GM19455 (cell line): ENCODE results near the gene ATP6V0C.
"Not testable (repeated sequence)": the region's sequence is repeated elsewhere in the genome, so short reads cannot be mapped to it uniquely, and the experiment has no call there.

Source experiments
- ATAC-seq: cut with Tn5 transposase; IDR thresholded peaks from one replicate; pipeline ENCODE4 v1.9.1; 2021; ENCODE audit not compliant: unreplicated experiment

Gene ATP6V0C

DNA sequence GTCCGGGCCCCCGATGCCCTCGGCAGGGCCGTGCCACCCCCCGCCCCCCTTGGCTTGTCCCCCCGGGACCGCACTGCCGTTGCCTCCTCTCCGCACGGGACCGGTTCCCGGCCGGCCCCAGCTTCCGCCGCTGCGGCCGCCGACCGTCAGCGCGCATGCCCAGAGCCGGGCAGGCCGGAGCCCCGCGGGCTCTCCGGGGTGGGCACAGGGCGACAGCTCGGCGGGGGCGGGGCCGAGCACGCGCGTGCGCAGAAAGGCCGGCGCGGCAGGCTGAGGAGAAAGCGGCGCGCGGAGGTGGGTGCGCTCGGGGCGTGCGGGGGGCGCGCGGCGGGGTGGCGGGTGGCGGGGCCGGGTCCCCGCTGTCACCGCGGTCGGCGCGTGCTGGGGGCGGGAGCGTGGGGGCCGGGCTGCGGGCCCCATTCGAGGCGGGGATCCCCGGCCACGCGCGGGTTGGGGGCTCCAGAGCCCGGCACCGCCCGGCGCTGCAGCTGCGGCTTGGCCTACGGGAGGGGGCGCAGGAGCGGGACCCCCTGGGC, 38.8 kb upstream of the ATP6V0C start, which contains the start of gene TBC1D24:
Gene TBC1D24 (plus strand): TSS at position 251 of the 536 bp plus-strand sequence. CDS start 21,022 bp downstream, outside the sequence.
- peak; percentile 62 for ATAC-seq

DNA sequence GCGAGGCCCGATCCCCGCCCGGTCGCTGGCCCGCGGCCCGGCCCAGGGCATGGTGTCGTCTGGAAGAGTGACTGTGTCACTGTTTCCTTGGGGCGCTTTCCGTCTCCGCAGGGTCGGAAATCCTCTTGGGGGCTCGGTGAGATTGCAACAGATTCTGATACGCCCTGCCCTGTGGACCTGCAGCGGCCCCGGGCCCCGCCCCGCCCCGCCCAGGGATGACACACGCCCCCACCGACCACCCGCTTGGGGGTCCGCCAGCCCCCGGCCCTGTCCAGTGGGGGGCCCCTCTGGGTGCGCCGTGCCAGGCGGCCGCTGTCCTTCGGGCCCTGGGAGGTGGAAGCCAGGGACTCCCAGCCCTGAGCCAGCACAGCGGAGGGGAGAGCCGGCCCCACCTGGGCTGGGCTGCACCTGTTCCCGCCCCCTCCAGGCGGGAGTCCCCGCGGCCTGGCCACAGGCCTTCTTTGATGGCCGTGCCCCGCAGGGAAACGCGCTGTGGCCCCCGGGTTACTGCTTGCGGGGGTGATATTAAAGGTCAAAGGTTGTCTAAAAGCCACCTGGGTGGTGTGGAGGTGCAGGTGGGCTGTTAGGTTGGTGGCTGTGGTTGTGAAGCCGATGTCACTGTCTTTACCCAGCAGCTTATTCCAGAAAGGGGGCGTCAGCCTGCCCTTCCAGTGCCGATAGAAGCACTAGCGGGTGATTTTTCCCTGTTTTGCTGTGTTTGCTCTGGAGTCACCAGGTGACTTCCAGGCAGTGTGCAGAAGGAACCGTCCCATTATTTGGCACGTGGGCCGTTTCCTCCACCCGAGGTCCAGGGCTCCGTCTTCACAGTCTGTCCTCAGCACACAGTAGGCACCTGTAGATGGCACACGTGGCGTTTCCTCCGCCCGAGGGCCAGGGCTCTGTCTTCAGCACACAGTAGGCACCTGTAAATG, 38.1 kb upstream of the ATP6V0C start:
- ATAC-seq: no peak

DNA sequence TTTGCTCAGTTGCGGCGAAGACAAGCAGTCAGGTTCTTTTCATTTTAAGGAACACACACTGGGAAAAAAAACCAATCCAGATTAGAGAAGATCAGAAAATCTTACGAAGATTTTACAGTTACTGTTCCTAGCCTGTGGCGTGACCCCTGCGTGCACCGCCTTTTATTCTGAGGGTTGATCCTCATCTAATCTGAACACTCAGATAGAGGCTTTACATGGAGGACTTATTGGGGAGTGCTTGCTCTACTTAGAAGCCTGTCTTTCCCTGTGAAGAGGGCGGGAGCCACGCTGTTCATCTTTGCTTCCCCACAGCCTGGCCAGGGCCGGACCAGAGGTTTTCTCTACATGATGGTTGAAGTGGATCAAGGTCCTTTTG, 37.4 kb upstream of the ATP6V0C start:
- no peak for ATAC-seq

DNA sequence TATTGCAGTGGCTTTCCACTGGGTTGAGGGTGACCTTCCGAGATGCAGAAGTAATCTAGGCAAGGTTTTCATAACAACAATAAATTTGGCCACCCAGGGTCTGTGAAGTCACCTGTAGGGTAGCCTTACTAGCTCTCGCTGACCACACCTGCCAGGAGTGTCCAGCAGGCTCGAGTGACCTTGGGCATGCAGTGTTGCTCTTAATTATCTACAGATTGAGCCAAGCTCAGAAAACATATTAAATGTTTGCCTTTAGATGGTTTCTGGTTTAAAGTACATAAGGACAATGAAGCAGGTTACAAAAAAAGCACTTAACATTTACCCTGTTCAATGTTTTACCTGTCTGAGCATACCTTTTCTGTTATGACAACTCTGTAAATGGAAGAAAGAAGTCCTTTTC, 37.0 kb upstream of the ATP6V0C start:
- no peak for ATAC-seq

DNA sequence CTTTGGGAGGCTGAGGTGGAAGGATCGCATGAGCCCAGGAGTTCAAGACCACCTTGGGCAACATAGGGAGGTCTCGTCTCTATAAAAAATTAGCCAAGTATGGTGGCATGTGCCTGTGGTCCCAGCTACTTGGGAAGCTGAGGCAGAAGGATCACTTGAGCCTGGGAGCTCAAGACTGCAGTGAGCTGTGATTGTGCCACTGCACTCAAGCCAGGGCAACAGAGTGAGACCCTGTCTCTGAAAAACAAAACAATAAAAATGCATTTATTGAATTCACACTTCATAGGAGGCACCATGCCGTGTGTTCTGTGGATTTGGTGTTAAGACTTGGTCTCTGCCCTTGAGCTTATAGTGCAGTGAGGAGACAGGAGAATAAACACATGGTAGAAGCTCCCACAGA, 36.4 kb upstream of the ATP6V0C start:
- ATAC-seq: no peak

DNA sequence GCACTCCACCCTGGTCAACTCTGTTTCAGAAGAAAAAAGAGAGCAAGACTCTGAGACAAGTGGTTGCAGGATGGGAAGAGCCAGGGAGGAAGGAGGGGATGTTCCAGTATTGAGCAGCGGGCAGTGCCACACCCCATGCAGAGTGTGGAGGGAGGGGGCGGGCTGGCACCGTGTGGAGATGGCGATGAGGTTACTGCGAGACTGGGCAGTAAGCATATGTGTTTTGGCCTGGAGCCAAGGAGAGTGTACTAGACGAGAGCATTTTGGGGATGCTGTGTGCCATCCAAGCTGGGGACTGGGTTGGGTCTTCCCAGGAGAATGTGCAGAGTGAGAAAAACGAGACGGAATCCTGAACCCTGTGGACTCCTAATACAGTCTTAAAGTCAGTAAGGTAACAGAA, 35.5 kb upstream of the ATP6V0C start:
- ATAC-seq: no peak

DNA sequence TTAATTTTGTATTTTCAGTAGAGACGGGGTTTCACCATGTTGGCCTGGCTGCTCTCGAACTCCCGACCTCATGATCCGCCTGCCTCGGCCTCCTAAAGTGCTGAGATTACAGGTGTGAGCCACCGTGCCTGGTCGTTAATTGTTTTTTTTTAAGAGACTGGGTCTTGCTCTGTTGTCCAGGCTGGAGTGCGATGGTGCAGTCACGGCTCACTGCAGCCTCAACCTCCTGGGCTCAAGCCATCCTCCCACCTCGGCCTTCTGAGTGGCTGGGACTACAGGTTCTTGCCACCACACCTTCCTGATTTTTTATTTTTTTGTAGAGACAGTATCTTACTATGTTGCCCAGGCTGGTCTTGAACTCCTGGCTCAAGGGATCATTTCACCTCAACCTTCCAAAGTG, 33.8 kb upstream of the ATP6V0C start:
- not testable (repeated sequence) for ATAC-seq

DNA sequence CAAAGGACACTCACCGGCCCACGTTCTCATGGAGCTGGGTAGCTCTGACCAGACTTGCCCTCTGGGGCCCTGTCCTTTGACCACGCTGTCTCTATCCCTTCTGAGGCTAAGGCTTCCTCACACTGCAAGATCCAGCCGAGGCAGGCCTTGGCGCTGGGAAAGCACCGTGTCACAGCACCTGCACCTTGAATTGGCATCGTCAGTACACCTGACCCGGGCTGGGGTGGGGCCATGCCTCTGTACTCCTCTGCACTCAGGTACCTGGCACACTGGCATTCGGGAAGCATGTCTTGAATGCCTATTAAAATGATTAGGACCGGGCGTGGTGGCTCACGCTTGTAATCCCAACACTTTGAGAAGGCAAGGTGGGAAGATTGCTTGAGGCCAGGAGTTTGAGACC, 32.8 kb upstream of the ATP6V0C start:
- no peak for ATAC-seq

DNA sequence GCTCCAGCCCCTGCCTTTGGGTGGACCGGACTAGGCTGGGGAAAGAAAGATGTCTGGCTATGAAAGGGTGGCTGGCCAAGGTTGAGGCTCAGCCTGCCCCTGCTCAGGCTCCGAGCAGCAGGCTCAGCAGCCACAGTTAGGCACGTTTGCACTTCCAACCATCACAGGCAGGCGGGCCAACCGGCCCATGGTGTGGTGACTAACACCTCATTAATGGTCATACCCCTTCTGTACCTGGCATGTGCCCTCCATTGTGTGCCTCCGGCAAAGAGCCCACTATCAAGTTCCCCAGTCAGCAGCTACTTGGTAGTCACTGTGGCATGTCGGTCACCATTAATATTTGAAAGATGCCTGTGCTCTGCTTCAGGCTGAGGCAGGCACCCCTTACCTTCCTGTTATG, 32.1 kb upstream of the ATP6V0C start:
- ATAC-seq: no peak

DNA sequence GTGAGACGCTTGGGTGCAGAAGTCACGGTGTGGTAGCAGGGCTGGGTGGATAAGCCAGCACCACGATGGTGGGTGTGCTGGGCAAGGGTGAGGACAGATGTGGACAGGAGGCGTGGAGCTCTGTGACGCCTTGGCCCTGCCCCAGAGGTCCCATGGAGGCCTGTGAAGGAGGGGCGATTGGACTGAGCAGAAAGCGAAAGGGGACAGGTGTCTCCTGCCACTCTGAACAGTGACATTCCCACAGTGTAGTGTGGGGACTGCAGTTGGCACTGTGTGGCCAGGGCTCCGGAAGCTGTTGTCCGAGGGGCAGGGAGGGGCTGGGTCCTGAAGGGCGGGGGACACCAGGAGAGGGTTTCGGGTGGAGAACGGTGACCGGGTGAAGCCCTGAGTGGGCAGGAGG, 31.5 kb upstream of the ATP6V0C start:
- ATAC-seq: no peak

DNA sequence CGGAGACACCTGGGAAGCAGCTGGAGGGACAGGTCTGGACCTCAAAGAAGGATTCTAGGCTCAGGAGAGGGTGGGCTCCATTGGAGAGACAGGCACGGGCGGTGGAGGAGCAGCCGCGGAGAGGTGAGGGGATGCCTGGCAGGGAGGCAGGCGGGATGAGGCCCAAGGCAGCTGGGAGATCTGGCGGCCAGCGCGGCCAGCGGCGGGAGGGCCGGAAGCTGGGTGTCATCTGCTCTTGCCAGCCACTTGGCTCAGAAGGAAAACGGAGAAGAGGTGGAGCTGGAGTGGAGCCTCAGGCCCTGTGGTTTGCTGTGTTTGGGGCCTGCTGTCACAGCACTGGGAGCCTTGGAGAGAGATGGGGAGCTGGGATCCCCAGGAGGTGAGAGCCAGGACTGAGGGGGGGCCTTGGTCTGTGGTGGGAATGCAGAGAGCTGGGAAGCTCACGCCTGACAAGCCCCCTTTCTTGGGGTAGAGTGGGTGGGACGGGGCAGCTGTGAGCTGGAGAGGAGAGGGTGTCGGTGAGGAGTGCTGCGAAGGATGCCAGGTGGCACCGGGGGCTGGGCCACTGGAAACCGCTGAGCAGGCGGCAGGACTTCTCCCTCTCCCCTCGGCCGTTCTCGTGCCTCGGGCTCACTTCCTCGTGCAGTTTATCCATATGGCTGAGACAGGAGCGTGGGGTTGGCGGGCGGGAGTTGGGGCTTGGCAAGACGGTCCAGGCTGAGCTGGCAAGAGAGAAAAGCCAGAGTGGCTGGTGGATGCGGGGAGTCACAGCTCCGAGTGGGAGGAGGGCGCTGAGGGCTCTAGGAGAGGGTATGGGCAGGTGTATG, 30.8 kb upstream of the ATP6V0C start:
- no peak for ATAC-seq

DNA sequence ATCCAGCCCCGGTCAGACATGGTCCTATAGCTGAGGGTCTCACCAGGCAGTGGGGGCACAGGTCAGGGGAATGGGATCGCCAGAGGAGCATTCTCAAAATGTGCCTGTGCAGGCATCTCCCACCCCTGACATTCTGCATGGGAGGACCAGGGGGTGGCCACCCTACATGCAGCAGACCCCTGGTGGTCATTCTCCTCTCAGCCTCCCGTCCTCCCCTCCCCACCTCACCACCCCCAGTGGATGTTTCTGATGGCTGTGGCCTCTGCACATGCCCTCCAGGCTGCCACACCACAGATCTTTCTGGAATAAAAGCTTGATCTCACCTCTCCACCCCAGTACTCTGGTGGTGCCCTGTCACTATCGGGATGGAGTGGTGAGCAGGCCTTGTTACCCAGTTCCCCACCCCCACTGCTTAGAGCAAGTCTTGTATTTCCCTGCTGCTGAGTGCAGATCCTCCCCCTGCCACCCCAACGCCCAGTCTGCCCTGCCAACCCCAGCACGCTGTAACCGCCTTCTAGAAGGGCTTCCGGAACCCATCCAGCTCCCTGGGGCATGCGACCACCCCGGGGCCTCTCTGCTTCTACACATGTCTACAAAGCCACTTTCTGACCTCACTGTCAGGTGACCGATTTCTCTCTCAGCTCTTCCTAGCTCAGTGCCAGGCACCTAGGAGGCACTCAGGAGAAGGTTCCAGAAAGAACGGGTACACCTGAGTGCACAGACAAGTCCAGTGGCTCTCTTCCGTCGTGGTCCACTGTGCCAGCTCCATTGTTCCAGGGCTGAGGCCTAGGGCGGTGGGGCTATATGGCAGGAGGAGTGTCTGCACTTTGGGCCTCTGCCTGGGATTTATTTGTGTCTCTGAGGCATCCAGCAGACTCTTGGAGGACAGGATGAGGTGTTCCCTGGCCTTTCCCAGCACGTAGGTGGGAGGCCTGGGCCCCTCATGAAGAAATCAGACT, 29.5 kb upstream of the ATP6V0C start:
- ATAC-seq: no peak

DNA sequence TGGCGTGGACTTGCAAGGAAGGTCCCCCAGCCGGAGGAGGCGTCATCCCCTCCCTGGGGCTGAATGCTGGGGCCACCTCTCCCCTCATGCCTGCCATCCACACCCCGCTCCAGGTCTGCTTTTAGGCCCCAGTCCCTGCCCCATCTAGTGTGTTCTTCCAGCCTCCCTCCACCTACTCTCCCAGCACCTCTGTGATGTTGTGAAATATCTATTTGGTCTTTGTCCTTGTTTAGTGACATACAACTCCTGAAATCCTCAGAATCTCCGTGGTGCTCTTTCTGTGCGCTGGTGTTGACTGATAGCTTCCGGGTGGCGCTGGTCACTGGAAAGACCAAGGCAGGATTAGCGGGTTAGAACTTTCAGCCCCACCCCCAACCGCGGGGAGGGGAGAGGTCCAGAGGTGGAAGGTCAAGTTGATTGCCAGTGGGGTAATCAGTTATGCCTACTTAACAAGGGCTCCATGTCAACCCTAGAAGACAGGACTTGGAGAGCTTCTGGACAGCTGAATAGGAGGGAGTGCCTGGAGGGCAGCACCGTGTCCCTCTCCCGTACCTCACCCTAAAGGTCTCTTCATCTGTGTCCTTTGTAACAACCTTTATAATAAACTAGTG, 28.7 kb upstream of the ATP6V0C start:
- no peak for ATAC-seq

DNA sequence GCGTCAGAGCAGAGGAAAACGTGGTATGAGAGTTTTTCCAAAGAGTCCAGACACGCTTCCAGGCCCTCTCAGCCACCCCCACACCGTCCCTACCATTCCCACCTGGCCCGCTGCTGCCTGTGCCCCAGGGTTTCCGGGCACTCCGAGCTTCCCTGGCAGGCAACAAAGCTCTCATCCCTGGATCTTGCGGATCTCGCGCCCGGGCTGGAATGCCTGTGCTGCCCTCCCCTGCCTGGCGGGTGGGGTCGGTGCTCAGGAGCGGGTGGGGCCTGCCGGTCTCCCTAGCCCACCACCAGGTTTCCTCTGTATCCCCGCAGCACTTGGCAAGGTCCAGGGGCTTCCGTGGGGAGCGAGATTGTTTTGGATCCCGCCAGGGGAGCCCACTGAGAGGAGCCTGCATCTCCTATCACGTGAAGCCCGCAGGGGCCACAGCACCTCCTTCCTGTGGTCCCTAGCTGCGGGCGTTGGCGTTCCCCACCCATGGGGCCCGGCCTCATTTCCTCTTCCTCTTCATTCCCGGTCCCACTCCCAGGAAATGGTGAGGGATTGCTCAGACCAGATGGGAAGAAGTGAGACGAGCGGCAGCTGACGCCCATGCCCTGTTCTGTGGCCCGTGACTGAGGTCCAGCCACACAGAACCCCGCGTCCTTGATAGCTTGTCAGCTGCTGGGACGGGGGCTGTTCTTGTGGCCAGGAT, 27.8 kb upstream of the ATP6V0C start:
- no peak for ATAC-seq

DNA sequence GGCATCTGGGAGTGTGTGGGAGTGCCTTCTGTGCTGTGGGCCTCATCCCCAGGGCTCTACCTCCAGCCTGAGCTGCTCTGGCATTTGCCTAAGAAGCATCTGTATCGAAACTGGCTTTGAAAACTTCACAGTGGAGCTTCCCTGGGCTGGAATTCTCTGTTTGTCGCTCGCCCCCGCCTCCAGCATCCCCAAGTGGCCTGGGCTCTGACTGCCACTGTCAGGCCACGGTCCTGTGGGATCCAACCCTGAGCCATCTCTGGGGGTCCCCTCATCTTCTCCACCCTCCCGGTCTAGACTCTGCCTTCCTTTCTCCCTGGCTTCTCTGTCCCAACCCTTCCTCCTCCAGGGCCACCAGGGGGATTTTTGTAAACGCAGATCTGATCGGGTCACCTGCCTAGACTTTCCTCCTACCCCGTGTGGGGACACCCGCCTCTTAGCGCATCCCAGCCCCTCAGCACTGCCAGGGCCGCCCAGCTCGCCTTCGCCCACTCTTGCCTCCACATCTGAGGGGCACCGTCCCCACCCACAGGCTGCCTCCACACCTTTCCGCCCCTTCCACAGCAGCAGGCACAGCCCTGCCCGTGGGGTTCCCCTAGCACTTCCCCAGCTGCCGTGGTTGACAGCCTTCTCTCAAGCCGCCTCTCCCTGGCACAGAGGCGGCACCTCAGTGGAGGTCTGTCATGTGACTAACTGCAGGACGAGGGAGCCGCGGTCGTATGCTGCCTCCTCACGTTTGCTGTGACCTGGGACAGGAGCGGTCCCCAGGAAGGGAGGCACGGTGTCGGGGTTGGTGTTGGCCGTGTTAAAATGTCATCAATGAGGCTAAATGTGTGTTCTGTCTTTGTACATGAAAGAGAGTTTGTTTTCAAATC, 26.9 kb upstream of the ATP6V0C start:
- no peak for ATAC-seq

DNA sequence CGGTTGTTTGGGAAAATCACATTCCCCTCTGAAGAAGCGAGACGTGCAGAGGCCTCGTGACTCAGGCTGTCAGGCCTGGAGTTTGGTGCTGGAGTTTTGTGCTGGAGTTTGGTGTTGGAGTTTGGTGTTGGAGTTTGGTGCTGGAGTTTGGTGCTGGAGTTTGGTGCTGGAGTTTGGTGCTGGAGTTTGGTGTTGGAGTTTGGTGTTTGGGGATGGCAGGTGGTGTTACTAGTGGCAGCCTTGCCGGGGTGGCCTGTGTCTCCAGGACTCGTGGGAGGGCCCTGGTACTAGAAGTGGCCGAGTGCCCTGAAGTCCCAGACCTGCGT, 26.3 kb upstream of the ATP6V0C start:
- ATAC-seq: no peak

DNA sequence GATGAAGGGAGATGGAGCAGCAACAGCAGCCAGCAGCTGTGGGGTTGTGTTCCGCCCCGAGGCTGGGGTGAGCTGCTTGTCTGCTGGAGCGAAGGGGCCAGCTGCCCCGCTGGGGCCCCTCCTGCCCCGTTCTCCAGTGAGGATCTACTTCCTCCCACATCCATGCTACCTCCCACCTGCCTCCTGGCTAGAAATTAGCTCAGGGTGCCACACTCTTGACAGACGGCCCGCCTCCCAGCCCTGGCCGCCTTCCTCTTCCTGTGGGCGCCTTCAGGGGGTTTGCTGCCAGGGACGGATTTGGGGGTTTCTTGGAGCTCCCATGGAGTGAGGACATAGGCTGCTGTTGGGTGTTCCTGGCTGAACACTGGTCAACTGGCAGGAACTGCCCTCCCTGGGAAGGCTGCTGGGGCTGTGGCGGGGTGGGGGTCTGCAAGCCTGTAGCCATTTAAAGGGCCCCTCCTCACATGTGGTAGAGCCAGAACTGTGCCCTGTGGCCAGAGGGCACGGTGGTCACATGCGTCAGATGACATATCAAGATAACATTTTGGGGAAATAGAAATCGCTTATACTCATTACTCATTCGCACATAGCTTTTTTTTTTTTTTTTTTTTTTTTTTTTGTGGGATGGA, 25.7 kb upstream of the ATP6V0C start:
- ATAC-seq: no peak

DNA sequence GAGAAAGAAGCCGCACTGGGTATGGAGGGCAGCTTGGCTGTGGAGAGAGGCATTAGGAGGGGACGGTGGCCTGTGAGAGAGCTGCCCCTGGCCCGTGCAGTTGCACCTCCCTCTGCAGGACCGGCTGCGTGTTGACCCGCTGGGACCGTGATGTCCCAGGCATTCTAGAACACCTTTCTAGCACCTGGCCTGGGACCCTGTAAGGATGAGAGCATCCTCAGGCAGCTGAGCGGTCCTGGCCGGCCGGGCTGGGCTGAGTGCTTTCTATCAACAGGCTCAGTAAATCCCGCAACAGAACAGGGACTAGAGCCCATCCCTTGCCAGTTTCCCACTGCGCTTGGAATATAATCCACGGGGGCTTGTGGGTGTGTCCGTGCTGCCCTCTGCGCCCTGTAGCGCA, 24.2 kb upstream of the ATP6V0C start:
- no peak for ATAC-seq
